SK-N-MC (cell line): ENCODE measurements around the gene OR51B4.

ENCODE experiments used
- DNase-seq: peaks from one replicate; pipeline ENCODE4 v3.0.0-alpha.2; 2011; ENCODE audit warnings: low read depth, low spot score
- H3K27ac ChIP-seq: fragments of 200-600 bp; sonication (generic); 2 replicates; pipeline ENCODE4 v1.5.1; 2016; ENCODE audit warnings: mixed run types
- H3K36me3 ChIP-seq: fragments of 200-600 bp; sonication (generic); 2 replicates; pipeline ENCODE4 v1.6.1; 2017; ENCODE audit warnings: antibody characterized with exemption, low read length, mixed read lengths; ENCODE audit not compliant: insufficient read depth
- H3K4me3 ChIP-seq: fragments of 200-600 bp; sonication (generic); 2 replicates; pipeline ENCODE4 v1.5.1; 2016
- H3K9ac ChIP-seq: fragments of 200-600 bp; sonication (generic); 2 replicates; pipeline ENCODE4 v1.8.0; 2017; ENCODE audit warnings: mixed run types, mixed read lengths; ENCODE audit not compliant: insufficient read length
- H3K9me3 ChIP-seq: fragments of 200-600 bp; sonication (generic); 2 replicates; pipeline ENCODE4 v1.6.1; 2017; ENCODE audit warnings: low read depth, mild to moderate bottlenecking, antibody characterized with exemption, low read length, moderate library complexity, mixed read lengths
- EZH2 ChIP-seq: fragments of 200-600 bp; sonication (generic); IDR thresholded peaks from one replicate; pipeline ENCODE4 v1.6.1; 2017; ENCODE audit warnings: antibody characterized with exemption
- FOXP2 ChIP-seq: optimal IDR thresholded peaks from 2 replicates; pipeline ENCODE3; 2011; ENCODE audit warnings: mild to moderate bottlenecking, moderate library complexity; ENCODE audit not compliant: insufficient read depth; ENCODE audit errors: extremely low read length, control extremely low read depth
- POLR2AphosphoS5 ChIP-seq: IDR thresholded peaks from 2 replicates; pipeline ENCODE4 v1.6.1; 2012; ENCODE audit warnings: mild to moderate bottlenecking, low read depth, low read length, borderline replicate concordance

The OR51B4 gene

DNA sequence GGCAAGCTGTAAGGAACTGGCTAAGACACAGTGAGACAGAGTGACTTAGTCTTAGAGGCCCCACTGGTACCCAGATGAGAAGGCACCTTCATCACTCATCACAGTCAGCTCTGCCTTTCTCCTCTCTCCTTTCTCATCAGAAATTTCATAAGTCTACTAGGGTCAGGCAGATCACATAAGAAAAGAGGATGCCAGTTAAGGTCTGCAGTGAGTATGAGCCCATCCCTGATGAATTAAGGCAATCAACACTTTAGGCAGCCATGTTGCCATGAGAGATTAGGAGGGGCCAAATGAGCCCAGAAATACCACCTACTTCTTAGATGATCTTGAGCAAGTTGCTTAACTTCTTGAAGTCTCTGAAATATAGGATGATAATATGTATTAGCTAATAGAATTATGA lies 20.1 kb downstream of the OR51B4 start:
- H3K27ac ChIP-seq = no peak overlapping the region
- no peak for TF ChIP-seq FOXP2
- TF ChIP-seq POLR2AphosphoS5 = no peak
- TF ChIP-seq EZH2 = no peak

DNA sequence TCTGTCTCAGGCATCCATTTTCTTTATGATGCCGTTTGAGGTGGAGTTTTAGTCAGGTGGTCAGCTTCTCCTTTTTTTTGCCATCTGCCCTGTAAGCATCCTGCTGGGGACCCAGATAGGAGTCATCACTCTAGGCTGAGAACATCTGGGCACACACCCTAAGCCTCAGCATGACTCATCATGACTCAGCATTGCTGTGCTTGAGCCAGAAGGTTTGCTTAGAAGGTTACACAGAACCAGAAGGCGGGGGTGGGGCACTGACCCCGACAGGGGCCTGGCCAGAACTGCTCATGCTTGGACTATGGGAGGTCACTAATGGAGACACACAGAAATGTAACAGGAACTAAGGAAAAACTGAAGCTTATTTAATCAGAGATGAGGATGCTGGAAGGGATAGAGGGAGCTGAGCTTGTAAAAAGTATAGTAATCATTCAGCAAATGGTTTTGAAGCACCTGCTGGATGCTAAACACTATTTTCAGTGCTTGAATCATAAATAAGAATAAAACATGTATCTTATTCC lies 21.1 kb downstream of the OR51B4 start:
- Histone ChIP-seq H3K9ac (no peak overlapping the region), H3K36me3 (no peaks in the 10 kb centered on the region), H3K27ac (no peak overlapping the region), H3K4me3 (no peak overlapping the region), H3K9me3 (no peaks in the 10 kb centered on the region)
- no peak for DNase-seq
- TF ChIP-seq FOXP2 = no peak

More for the DNA sequence above, 20.1 kb downstream of the OR51B4 start:
- no peaks in the 10 kb centered on the region for H3K9me3 ChIP-seq
- no peak for DNase-seq
- H3K9ac ChIP-seq = no peak overlapping the region
- H3K4me3 ChIP-seq = no peak overlapping the region
- no peaks in the 10 kb centered on the region for H3K36me3 ChIP-seq

DNA sequence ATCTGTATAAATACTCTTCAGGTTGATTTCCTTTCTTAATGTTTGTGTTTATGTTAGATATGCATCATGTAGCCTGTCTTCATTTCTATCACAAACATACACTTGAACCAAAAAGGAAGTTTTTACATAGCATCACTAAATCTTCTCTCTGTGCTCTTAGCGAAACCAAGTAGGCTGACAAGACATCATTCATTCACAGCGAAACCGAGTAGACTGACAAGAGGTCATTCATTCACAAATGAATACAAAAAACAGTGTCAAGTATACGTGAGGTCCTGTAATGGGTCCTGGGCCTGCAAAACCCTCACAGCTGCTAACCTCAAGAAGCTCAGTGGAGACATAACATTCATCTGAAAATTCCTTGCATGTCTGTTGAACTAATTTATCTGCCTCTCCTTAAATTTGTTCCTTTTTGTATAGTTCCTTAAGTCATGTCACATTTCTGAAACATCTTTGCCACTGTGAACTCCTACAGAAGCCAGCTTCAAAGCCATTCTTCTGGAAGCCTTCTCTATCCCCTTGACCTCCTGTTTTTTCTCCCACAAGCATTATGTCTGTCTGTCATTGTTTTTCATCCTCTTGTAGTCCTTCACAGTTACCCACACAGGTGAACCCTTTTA lies 22.2 kb downstream of the OR51B4 start:
- H3K36me3 ChIP-seq = no peaks in the 10 kb centered on the region
- H3K9me3 ChIP-seq = no peaks in the 10 kb centered on the region
- H3K9ac ChIP-seq = no peak overlapping the region
- no peak for DNase-seq
- TF ChIP-seq POLR2AphosphoS5 = no peak
- TF ChIP-seq EZH2 = no peak
- TF ChIP-seq FOXP2 = no peak
- no peak overlapping the region for H3K4me3 ChIP-seq
- H3K27ac ChIP-seq = no peak overlapping the region

DNA sequence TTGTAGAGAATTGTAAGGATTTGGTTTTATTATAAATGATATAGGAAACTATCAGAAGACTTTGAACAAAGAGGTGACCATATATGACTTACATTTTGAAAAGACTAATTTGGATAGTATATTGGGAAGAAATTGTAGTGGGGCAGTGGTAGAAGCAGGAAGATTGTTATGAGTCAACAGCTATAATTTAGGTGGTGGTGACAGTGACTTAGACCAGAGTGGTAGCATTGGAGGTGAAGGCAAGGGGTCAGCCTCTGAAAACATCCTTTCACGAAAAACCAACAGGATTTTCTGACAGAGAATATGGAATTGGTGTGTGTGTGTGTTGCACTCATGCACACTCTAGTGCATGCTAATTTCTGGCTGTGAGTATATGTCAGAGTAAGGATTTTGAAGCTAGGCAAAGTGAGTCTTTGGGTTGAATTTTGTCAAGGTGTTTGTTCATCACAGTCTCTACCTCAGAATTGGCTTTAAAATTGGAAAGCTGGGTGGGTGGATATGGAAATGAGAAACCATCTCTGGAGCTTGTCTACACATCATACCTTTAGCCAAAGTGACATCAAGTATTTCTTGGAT lies 23.9 kb downstream of the OR51B4 start:
- Histone ChIP-seq H3K9ac (no peak overlapping the region), H3K36me3 (no peaks in the 10 kb centered on the region), H3K27ac (no peak overlapping the region), H3K4me3 (no peak overlapping the region), H3K9me3 (no peaks in the 10 kb centered on the region)
- no peak for DNase-seq
- TF ChIP-seq POLR2AphosphoS5 = no peak
- TF ChIP-seq FOXP2 = no peak
- no peak for TF ChIP-seq EZH2

DNA sequence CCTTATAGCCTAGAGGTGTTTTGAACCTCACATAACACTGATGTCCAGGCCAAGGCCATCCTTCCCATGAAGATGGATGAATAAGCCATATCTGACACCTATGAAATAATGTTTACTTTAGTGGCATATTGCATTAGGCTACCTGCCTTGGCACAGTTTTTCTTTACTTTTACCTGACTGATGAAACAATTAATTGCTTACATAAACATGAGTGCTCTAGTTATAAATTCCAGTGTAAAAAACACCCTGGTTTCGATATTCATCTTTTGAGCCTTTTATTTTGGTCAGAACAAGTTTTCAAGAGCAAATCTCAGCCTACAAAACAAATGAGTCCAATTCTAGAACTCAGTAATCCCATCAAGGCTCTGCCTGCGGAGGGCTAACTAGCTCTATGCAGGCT lies 25.0 kb downstream of the OR51B4 start:
- no peak overlapping the region for H3K4me3 ChIP-seq
- no peak overlapping the region for H3K9ac ChIP-seq
- H3K9me3 ChIP-seq = no peaks in the 10 kb centered on the region
- no peak for DNase-seq
- H3K36me3 ChIP-seq = no peaks in the 10 kb centered on the region
- H3K27ac ChIP-seq = no peak overlapping the region
- no peak for TF ChIP-seq EZH2
- no peak for TF ChIP-seq FOXP2
- TF ChIP-seq POLR2AphosphoS5 = no peak

DNA sequence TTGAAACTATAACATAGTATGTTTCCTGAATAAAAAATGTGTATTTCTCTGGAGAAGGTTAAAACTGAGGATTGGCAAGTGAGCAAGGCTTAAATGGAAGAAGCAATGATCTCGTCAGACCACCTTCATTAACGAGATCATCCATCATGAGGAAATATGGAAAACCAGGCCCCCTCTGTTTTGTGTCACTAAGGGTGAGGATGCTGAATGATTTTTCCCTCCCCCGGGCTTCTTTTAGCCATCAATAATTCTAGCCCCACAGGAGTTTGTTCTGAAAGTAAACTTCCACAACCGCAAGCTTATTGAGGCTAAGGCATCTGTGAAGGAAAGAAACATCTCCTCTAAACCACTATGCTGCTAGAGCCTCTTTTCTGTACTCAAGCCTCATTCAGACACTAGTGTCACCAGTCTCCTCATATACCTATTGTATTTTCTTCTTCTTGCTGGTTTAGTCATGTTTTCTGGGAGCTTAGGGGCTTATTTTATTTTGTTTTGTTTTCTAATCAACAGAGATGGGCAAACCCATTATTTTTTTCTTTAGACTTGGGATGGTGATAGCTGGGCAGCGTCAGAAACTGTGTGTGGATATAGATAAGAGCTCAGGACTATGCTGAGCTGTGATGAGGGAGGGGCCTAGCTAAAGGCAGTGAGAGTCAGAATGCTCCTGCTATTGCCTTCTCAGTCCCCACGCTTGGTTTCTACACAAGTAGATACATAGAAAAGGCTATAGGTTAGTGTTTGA lies 26.2 kb downstream of the OR51B4 start:
- no peak for DNase-seq
- Histone ChIP-seq H3K9ac (no peak overlapping the region), H3K27ac (no peak overlapping the region), H3K9me3 (no peaks in the 10 kb centered on the region), H3K36me3 (no peaks in the 10 kb centered on the region), H3K4me3 (no peak overlapping the region)
- TF ChIP-seq POLR2AphosphoS5 (no peak), FOXP2 (no peak), EZH2 (no peak)

DNA sequence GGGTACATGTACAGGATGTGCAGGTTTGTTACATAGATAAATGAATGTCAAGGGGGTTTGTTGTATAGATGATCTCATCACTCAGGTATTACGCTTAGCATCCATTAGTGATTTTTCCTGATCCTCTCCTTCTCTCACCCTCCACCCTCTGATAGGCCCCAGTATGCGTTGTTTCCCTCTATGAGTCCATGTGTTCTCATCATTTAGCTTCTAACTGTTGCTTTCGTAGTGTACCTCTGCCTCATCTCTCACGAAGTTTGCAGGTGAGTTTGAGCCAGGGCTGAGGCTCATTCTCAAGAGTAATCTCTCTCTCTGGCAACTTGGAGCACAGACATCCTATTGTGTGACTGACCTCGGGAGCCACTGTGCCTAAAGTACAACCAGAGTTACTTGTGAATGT lies 27.4 kb downstream of the OR51B4 start:
- no peak for DNase-seq
- no peak overlapping the region for H3K9ac ChIP-seq
- TF ChIP-seq EZH2 = no peak
- H3K4me3 ChIP-seq = no peak overlapping the region
- no peak overlapping the region for H3K27ac ChIP-seq
- no peaks in the 10 kb centered on the region for H3K36me3 ChIP-seq
- no peaks in the 10 kb centered on the region for H3K9me3 ChIP-seq

DNA sequence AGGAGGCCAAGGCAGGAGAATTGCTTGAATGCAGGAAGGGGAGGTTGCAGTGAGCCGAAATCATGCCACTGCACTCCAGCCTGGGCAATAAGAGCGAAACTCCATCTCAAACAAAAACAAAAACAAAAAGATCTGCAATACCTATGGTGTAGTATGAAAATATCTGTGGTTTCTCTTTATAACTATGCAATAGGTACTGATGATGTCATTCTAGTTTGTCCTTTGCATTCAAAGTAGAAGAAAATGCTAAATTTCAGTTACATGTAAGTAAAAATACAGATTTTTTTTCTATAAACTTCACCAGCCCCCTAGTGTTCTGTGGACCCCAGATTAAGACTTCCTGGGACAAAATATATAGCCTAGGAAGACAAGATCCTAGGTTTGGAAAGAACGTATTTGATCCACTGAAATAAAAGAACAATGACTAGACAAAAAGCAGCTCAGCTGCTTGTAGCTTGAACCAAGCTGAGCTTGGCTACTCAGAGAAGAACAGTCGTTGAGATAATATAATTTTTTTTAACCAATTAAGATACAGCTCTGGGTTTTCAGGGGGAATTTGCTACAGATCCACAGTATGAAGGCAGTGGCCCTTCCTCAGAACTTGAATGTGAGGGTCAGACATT lies 29.2 kb downstream of the OR51B4 start:
- Histone ChIP-seq H3K9ac (no peak overlapping the region), H3K36me3 (no peaks in the 10 kb centered on the region), H3K9me3 (no peaks in the 10 kb centered on the region), H3K4me3 (no peak overlapping the region), H3K27ac (no peak overlapping the region)
- TF ChIP-seq EZH2 = no peak
- no peak for DNase-seq

DNA sequence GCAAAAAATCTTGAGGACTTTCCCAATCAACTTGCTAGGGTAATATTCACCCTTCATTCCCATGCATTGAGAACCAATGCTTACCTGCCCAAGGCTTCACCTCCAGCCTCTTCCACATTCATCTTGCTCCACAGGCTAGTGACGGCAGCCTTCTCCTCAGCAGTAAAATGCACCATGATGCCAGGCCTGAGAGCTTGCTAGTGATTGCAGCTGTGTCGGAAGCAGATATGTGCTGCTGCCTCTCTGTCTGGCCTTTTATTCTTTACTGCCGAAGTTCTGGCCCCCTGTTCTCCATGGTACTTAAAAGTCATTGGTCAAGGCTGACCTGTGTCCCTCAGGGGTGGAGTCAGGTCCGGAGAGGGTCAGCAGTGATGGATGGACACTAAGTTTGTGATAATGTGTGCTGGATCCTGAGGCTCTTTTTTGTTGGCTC lies 32.0 kb downstream of the OR51B4 start, which contains the start of gene HBE1:
Gene HBE1, minus strand, starts transcription at position 231 of the 433 bp plus-strand sequence. Its CDS starts 55 bp downstream, at position 176.
- Histone ChIP-seq H3K9ac (no peak within 1 kb of the TSS), H3K9me3 (no peaks in the 10 kb centered on the region), H3K4me3 (no peak within 1 kb of the TSS), H3K27ac (no peak within 1 kb of the TSS), H3K36me3 (no peaks in the 10 kb centered on the region)
- no peak for DNase-seq
- no peak for TF ChIP-seq POLR2AphosphoS5
- TF ChIP-seq EZH2 = no peak
- TF ChIP-seq FOXP2 = no peak
